Neural progenitor cell (in vitro differentiated cells): ENCODE measurements around the gene MSI2. TPM values are rescaled to one million over a fixed set of nuclear protein-coding genes. Genes with fewer than 3 reads are reported as not detected.
A peak's percentile ranks its signal among the peaks of the same experiment; 100 is the strongest.

Source experiments
- DNase-seq: peaks from one replicate; pipeline ENCODE4 v3.0.0-alpha.2; 2016; ENCODE audit warnings: low spot score
- H2AFZ ChIP-seq: fragments of 200-600 bp; sonication (generic); replicated peaks from 2 replicates; pipeline ENCODE4 v1.6.1; 2016; ENCODE audit warnings: antibody characterized with exemption
- H3F3A ChIP-seq: fragments of 200-600 bp; sonication (generic); 2 replicates; pipeline ENCODE4 v1.6.1; 2016; ENCODE audit warnings: antibody characterized with exemption, low read depth
- H3K27ac ChIP-seq: fragments of 200-600 bp; sonication (generic); 2 replicates; pipeline ENCODE4 v1.5.1; 2016; ENCODE audit warnings: mild to moderate bottlenecking
- H3K27me3 ChIP-seq: fragments of 200-600 bp; sonication (generic); 2 replicates; pipeline ENCODE4 v1.6.1; 2016; ENCODE audit warnings: mild to moderate bottlenecking, moderate library complexity
- H3K36me3 ChIP-seq: fragments of 200-600 bp; sonication (generic); 2 replicates; pipeline ENCODE4 v1.5.1; 2016
- H3K4me1 ChIP-seq: fragments of 200-600 bp; sonication (generic); 2 replicates; pipeline ENCODE4 v1.6.1; 2016; ENCODE audit warnings: mixed run types
- H3K4me2 ChIP-seq: fragments of 200-600 bp; sonication (generic); 2 replicates; pipeline ENCODE4 v1.6.1; 2016
- H3K4me3 ChIP-seq: fragments of 200-600 bp; sonication (generic); 2 replicates; pipeline ENCODE4 v1.5.1; 2016
- H3K79me2 ChIP-seq: fragments of 200-600 bp; sonication (generic); 2 replicates; pipeline ENCODE4 v1.6.1; 2016; ENCODE audit warnings: low read depth
- H3K9ac ChIP-seq: fragments of 200-600 bp; sonication (generic); 2 replicates; pipeline ENCODE4 v1.6.1; 2016
- H3K9me3 ChIP-seq: fragments of 200-600 bp; sonication (generic); 2 replicates; pipeline ENCODE4 v1.5.1; 2016; ENCODE audit warnings: low read depth
- H4K20me1 ChIP-seq: fragments of 200-600 bp; sonication (generic); 2 replicates; pipeline ENCODE4 v1.6.1; 2016; ENCODE audit warnings: low read depth
- H3K27ac Mint-ChIP-seq: 3 replicates; pipeline ENCODE4 v1.8.0; 2021; ENCODE audit warnings: mixed read lengths
- H3K27me3 Mint-ChIP-seq: 2 replicates; pipeline ENCODE4 v1.8.0; 2022; ENCODE audit warnings: low read depth, mild to moderate bottlenecking, inconsistent platforms, moderate library complexity, mixed read lengths; ENCODE audit not compliant: insufficient read depth
- H3K36me3 Mint-ChIP-seq: 3 replicates; pipeline ENCODE4 v1.8.0; 2021; ENCODE audit warnings: mixed read lengths
- H3K4me1 Mint-ChIP-seq: 3 replicates; pipeline ENCODE4 v1.8.0; 2021; ENCODE audit warnings: mixed read lengths
- H3K4me3 Mint-ChIP-seq: 3 replicates; pipeline ENCODE4 v1.8.0; 2021; ENCODE audit warnings: mild to moderate bottlenecking, moderate library complexity, mixed read lengths
- H3K9me3 Mint-ChIP-seq: 3 replicates; pipeline ENCODE4 v1.8.0; 2020; ENCODE audit warnings: mixed read lengths
- EZH2 ChIP-seq: fragments of 200-600 bp; sonication (generic); IDR thresholded peaks from 2 replicates; pipeline ENCODE4 v1.6.1; 2017; ENCODE audit warnings: antibody characterized with exemption, mild to moderate bottlenecking, moderate library complexity
- EZH2phosphoT487 ChIP-seq: fragments of 200-600 bp; sonication (generic); IDR thresholded peaks from 2 replicates; pipeline ENCODE4 v1.6.1; 2017; ENCODE audit warnings: antibody characterized with exemption
- total RNA-seq: library from RNA; depleted of rRNA; stranded (reverse); fragments of >200 nt; gene quantifications from 2 replicates; pipeline ENCODE4 v1.2.3, GENCODE V29; 2015; ENCODE audit warnings: low replicate concordance
- TF ChIP-seq, protein P1 (sequence below): fragments of 200-600 bp; sonication (generic); IDR thresholded peaks from 2 replicates; pipeline ENCODE4 v1.5.1; 2017; ENCODE audit warnings: antibody characterized with exemption, mild to moderate bottlenecking

Gene MSI2
- total RNA-seq, 1 donor from 2014 or later = 96.9 TPM

DNA sequence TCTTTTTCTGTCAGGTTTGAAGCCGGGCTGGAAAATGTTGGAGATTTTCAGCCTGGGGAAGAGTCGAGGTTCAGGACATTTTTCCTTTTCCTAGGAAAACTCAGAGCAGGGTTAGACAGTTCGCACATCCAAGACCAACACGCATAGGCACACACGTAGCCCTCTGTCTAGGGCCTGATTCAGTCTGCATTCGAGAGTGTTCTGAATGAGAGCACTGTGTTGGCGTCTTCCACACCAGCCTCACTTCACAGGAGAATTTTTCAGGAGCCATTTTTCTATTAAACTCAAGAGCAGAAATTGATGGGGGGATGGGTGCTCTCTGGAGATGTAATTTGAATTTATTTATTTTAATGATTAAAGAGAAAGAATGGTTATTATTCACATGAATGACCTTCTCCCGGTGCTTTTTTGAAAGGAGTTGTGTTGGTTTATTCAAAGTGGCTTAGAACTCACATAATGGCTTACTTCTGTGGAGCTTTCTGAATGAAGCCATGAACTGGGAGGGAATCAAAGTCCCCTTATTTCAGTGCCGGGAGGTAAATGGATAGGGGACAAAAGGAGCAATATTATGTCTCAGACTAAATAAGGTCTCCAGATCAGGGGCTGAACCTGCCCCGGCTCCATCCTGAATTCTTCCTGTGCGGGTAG is 294.5 kb downstream of the MSI2 start:
- peak overlapping the region; percentile 87 for H3K27ac Mint-ChIP-seq
- no peak overlapping the region for H2AFZ ChIP-seq

DNA sequence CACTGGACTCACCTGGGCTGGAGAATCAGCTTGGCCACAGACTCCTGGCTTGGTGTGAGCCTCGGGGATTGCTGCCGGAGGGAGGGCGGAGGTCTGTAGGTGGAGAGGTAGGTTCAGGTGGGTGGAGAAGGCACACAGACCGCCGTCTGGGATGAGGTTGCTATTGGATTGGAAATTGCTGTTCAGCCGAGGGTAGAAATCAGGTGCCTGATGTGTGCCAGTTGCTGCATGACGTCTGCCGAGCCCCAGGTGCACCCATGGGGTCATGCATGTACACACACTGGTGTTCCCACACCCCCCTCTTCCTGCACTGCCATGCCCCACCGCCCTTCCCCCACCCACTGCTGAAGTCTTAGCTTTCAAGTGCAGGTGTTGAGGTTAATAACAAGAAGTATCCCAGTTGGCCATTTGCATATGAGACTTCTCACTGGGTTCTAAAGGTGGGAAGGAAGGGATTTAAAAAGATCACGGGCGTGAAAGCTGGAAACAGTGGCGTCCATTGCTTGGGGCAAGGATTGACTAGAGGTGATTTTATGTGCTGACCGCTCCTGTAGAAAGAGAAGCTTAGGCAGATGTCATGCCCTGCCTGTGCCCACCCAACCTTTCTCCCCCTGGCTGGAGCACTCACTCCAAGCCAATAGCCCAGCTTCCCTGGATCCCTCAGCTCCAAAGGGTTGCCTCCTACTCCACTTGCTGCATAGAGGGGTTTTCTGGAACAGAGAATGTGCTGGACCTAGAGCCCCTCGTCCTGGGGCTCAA is 295.2 kb downstream of the MSI2 start:
- peaks cover 94% of the 10 kb centered on the region for H4K20me1 ChIP-seq
- no peaks in the 10 kb centered on the region for H3K27me3 ChIP-seq
- no peak overlapping the region for H3K27ac ChIP-seq
- peaks cover 100% of the 10 kb centered on the region for H3K4me1 Mint-ChIP-seq
- peak overlapping the region; percentile 27 for H3K4me3 Mint-ChIP-seq
- H3K9me3 ChIP-seq = no peaks in the 10 kb centered on the region
- peaks cover 2% of the 10 kb centered on the region for H3K36me3 Mint-ChIP-seq
- no peak overlapping the region for H2AFZ ChIP-seq
- peak overlapping the region; percentile 68 for H3K4me2 ChIP-seq
- peaks cover 95% of the 10 kb centered on the region for H3K4me1 ChIP-seq
- peaks cover 67% of the 10 kb centered on the region for H3F3A ChIP-seq
- DNase-seq = no peak
- H3K9me3 Mint-ChIP-seq = no peaks in the 10 kb centered on the region
- no peaks in the 10 kb centered on the region for H3K36me3 ChIP-seq
- H3K9ac ChIP-seq = no peak overlapping the region
- TF ChIP-seq EZH2phosphoT487 (no peak), EZH2 (no peak)
- TF ChIP-seq, protein P1, sequence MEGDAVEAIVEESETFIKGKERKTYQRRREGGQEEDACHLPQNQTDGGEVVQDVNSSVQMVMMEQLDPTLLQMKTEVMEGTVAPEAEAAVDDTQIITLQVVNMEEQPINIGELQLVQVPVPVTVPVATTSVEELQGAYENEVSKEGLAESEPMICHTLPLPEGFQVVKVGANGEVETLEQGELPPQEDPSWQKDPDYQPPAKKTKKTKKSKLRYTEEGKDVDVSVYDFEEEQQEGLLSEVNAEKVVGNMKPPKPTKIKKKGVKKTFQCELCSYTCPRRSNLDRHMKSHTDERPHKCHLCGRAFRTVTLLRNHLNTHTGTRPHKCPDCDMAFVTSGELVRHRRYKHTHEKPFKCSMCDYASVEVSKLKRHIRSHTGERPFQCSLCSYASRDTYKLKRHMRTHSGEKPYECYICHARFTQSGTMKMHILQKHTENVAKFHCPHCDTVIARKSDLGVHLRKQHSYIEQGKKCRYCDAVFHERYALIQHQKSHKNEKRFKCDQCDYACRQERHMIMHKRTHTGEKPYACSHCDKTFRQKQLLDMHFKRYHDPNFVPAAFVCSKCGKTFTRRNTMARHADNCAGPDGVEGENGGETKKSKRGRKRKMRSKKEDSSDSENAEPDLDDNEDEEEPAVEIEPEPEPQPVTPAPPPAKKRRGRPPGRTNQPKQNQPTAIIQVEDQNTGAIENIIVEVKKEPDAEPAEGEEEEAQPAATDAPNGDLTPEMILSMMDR = no peak
- H3K27me3 Mint-ChIP-seq = peaks cover 16% of the 10 kb centered on the region
- peak overlapping the region; percentile 87 for H3K27ac Mint-ChIP-seq
- no peak overlapping the region for H3K4me3 ChIP-seq
- H3K79me2 ChIP-seq = peaks cover 69% of the 10 kb centered on the region

More for the DNA sequence above, 294.5 kb downstream of the MSI2 start:
- Histone ChIP-seq H3K27ac (peak overlapping the region; percentile 65), H3K9me3 (no peaks in the 10 kb centered on the region), H3K36me3 (no peaks in the 10 kb centered on the region), H3K9ac (no peak overlapping the region), H3K4me1 (peaks cover 93% of the 10 kb centered on the region), H3K27me3 (no peaks in the 10 kb centered on the region), H3K4me2 (peak overlapping the region; percentile 68), H3K4me3 (peak overlapping the region; percentile 1), H3F3A (peaks cover 73% of the 10 kb centered on the region), H4K20me1 (peaks cover 94% of the 10 kb centered on the region), H3K79me2 (peaks cover 69% of the 10 kb centered on the region)
- peak overlapping the region; percentile 52 for H3K4me3 Mint-ChIP-seq
- H3K27me3 Mint-ChIP-seq = peaks cover 16% of the 10 kb centered on the region
- TF ChIP-seq EZH2 (no peak), EZH2phosphoT487 (no peak)
- TF ChIP-seq, protein P1 = no peak
- no peak for DNase-seq
- H3K4me1 Mint-ChIP-seq = peaks cover 100% of the 10 kb centered on the region
- no peaks in the 10 kb centered on the region for H3K9me3 Mint-ChIP-seq
- H3K36me3 Mint-ChIP-seq = peaks cover 2% of the 10 kb centered on the region

DNA sequence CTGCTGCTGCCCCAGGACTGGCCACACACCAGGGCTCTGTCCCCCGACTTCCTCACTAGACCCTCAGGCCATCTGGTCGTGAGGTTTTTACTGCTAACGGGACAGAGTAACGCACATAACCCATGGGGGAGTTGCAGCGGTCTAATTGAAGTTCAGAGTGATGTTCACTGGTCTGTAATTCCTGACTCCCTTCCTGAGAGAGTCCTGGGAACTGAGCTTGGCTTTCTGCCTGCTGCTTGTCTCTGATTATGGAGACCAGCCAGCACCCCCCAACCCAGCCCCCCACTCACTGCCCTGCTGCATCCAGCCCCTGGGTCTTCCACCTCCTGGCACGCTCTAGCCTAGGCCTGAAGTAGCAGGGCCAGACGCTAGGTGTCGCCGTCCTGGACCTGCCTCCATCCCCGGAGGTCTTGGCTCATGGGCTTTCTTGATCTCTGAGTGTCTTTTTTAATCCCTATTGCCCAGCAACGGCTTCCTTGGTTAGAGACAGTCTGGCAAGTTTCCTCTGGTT is 295.8 kb downstream of the MSI2 start:
- peak; percentile 83 for DNase-seq

More for the DNA sequence above, 295.8 kb downstream of the MSI2 start:
- no peaks in the 10 kb centered on the region for H3K9me3 Mint-ChIP-seq
- TF ChIP-seq, protein P1 = peak; percentile 85
- no peak for TF ChIP-seq EZH2
- no peaks in the 10 kb centered on the region for H3K9me3 ChIP-seq
- no peak overlapping the region for H3K27ac ChIP-seq
- H3K27me3 Mint-ChIP-seq = peaks cover 19% of the 10 kb centered on the region
- H3K4me1 Mint-ChIP-seq = peaks cover 99% of the 10 kb centered on the region
- peaks cover 68% of the 10 kb centered on the region for H3K79me2 ChIP-seq
- peak overlapping the region; percentile 68 for H3K4me2 ChIP-seq
- H3K36me3 Mint-ChIP-seq = peaks cover 6% of the 10 kb centered on the region
- no peak overlapping the region for H3K9ac ChIP-seq
- H3K36me3 ChIP-seq = no peaks in the 10 kb centered on the region
- H3K4me3 Mint-ChIP-seq = peak overlapping the region; percentile 72
- peaks cover 66% of the 10 kb centered on the region for H3F3A ChIP-seq
- H2AFZ ChIP-seq = no peak overlapping the region
- peak overlapping the region; percentile 98 for H3K27ac Mint-ChIP-seq
- H3K27me3 ChIP-seq = no peaks in the 10 kb centered on the region
- no peak overlapping the region for H3K4me3 ChIP-seq
- H3K4me1 ChIP-seq = peaks cover 88% of the 10 kb centered on the region
- peaks cover 93% of the 10 kb centered on the region for H4K20me1 ChIP-seq
